CD4-positive, alpha-beta T cell (primary cell): Measurements from ENCODE around the gene MBNL1. TPM values are rescaled to one million over a fixed set of nuclear protein-coding genes. Genes with fewer than 3 reads are reported as not detected.

ENCODE experiments used
- ATAC-seq: fragments of 200-7000 bp; cut with Tn5 transposase; one replicate; pipeline ENCODE4 v1.10.0; 2022; ENCODE audit warnings: mild to moderate bottlenecking; ENCODE audit not compliant: poor library complexity
- CTCF ChIA-PET: fragments of 350-600 bp; sonication (Branson Sonifier 250); formaldehyde crosslinking; loops from one replicate; lab custom pipeline; 2021; ENCODE audit warnings: antibody characterized with exemption, inconsistent platforms; lab: Charles Lee
- POLR2A ChIA-PET: fragments of 350-600 bp; sonication (Branson Sonifier 250); formaldehyde crosslinking; loops from one replicate; lab custom pipeline; 2021; ENCODE audit warnings: antibody characterized with exemption, inconsistent platforms; lab: Charles Lee
- DNase-seq, 14 experiments: peaks; one replicate each; pipeline ENCODE4 v3.0.0-alpha.2; 2013 to 2020; ENCODE audit warnings: mixed read lengths in 2 of 14
- H3K27ac ChIP-seq, 2 donors: one replicate each; pipeline versions ENCODE4 v1.5.1 to v1.7.0; 2013; ENCODE audit warnings: low read length in 2 of 2, low read depth in 1 of 2, mild to moderate bottlenecking in 1 of 2
- H3K27me3 ChIP-seq, 2 experiments: 1 replicate in 1 of 2; 2 replicates in 1 of 2; pipeline versions ENCODE4 v1.6.1 to v1.7.0; 2013; ENCODE audit warnings: low read length in 2 of 2, control low read depth in 1 of 2, mild to moderate bottlenecking in 1 of 2, moderate library complexity in 1 of 2; ENCODE audit not compliant: insufficient read depth in 2 of 2, control insufficient read depth in 1 of 2
- H3K36me3 ChIP-seq: one replicate; pipeline ENCODE4 v1.6.1; 2013; ENCODE audit warnings: low read length, control low read depth; ENCODE audit not compliant: insufficient read depth
- H3K4me1 ChIP-seq: one replicate; pipeline ENCODE4 v1.6.1; 2013; ENCODE audit warnings: low read length, control low read depth; ENCODE audit not compliant: insufficient read depth
- H3K4me3 ChIP-seq: one replicate; pipeline ENCODE4 v1.5.1; 2013; ENCODE audit warnings: mild to moderate bottlenecking, low read length, moderate library complexity
- H3K9me3 ChIP-seq, 2 experiments: 1 replicate in 1 of 2; 2 replicates in 1 of 2; pipeline versions ENCODE4 v1.6.1 to v1.7.0; 2013; ENCODE audit warnings: low read length in 2 of 2, mild to moderate bottlenecking in 2 of 2, control low read depth in 1 of 2, moderate library complexity in 1 of 2; ENCODE audit not compliant: control insufficient read depth in 1 of 2, insufficient read depth in 1 of 2
- H3K27ac Mint-ChIP-seq: one replicate; pipeline ENCODE4 v1.8.0; 2020; ENCODE audit warnings: mixed read lengths
- H3K27me3 Mint-ChIP-seq: one replicate; pipeline ENCODE4 v1.8.0; 2021; ENCODE audit warnings: mixed read lengths
- H3K36me3 Mint-ChIP-seq: one replicate; pipeline ENCODE4 v1.8.0; 2021; ENCODE audit warnings: low read depth, mixed read lengths
- H3K4me1 Mint-ChIP-seq: one replicate; pipeline ENCODE4 v1.8.0; 2021; ENCODE audit warnings: low read depth, mixed read lengths
- H3K4me3 Mint-ChIP-seq: one replicate; pipeline ENCODE4 v1.8.0; 2020; ENCODE audit warnings: mild to moderate bottlenecking, mixed read lengths
- H3K9me3 Mint-ChIP-seq: one replicate; pipeline ENCODE4 v1.8.0; 2020; ENCODE audit warnings: mixed read lengths
- CTCF ChIP-seq: fragments of 200-600 bp; IDR thresholded peaks from one replicate; pipeline ENCODE4 v1.8.0; 2022; ENCODE audit warnings: antibody characterized with exemption, mild to moderate bottlenecking
- intact Hi-C, 2 experiments: fragments of 100-400 bp; cut with DNase I in 1 of 2; cut with micrococcal nuclease in 1 of 2; formaldehyde crosslinking; loops; one replicate each; pipeline versions ENCODE4 v1.15.1 to v1.9.0; 2023 to 2025; cut with DNase I, micrococcal nuclease
- total RNA-seq, 174 experiments: library from RNA in 2 of 174; stranded (reverse) in 2 of 174; gene quantifications; one replicate each; pipeline ENCODE4 v1.2.3 and lab custom pipeline; 2021 to 2026

The MBNL1 gene
- total RNA-seq, 2 experiments from 2014 or later: 551 to 561 TPM

- no peak for TF ChIP-seq CTCF
- ChIA-PET CTCF (interaction anchor here (1.0 to 3.4 kb wide), 10 partner anchors 10 to 60 kb away, joined by 3 to 16 read pairs (median 6); partner anchors contain the start of gene MBNL1), POLR2A (interaction anchor here (0.8 to 12.7 kb wide), 20 partner anchors 10 to 177 kb away, joined by 3 to 294 read pairs (median 7); partner anchors contain the start of gene MBNL1)
- Histone ChIP-seq H3K27ac (peak overlapping the region; percentile 68 to 76), H3K27me3 (no peaks in the 10 kb centered on the region), H3K9me3 (no peaks in the 10 kb centered on the region), H3K36me3 (no peaks in the 10 kb centered on the region), H3K4me3 (peak overlapping the region; percentile 58), H3K4me1 (peaks cover 16% of the 10 kb centered on the region)
- Mint-ChIP-seq H3K4me1 (peaks cover 71% of the 10 kb centered on the region), H3K36me3 (peaks cover 25% of the 10 kb centered on the region), H3K27me3 (no peaks in the 10 kb centered on the region), H3K9me3 (no peaks in the 10 kb centered on the region), H3K4me3 (peak overlapping the region; percentile 92), H3K27ac (peak overlapping the region; percentile 79)
- ATAC-seq (peak; percentile 63), DNase-seq (peak in 4 of 14 experiments; percentile 34 to 82 (median 65))
- intact Hi-C loops: loop anchor here in 1 of 2 experiments (1.0 to 2.0 kb wide), 2 partner anchors 14 to 21 kb away; no protein-coding TSS in a partner anchor
Observed at GRCh38 chr3:152243301-152243711, 25.4 kb upstream of the MBNL1 start.

GRCh38 chr3:152243721-152244516 lies 24.8 kb upstream of the MBNL1 start:
- H3K9me3 Mint-ChIP-seq: no peaks in the 10 kb centered on the region
- H3K27me3 Mint-ChIP-seq: no peaks in the 10 kb centered on the region
- peaks cover 67% of the 10 kb centered on the region for H3K4me1 Mint-ChIP-seq
- DNase-seq (peak in 6 of 14 experiments; percentile 25 to 64 (median 52)), ATAC-seq (peak; percentile 53)
- H3K4me1 ChIP-seq: peaks cover 16% of the 10 kb centered on the region
- peak overlapping the region; percentile 58 for H3K4me3 ChIP-seq
- H3K27ac ChIP-seq: peak overlapping the region; percentile 68 to 76
- H3K36me3 Mint-ChIP-seq: peaks cover 25% of the 10 kb centered on the region
- H3K27ac Mint-ChIP-seq: peak overlapping the region; percentile 79
- H3K36me3 ChIP-seq: no peaks in the 10 kb centered on the region
- TF ChIP-seq CTCF: no peak
- intact Hi-C loops: loop anchor here in 1 of 2 experiments (1.0 to 2.0 kb wide), 4 partner anchors 13 to 51 kb away; no protein-coding TSS in a partner anchor
- no peaks in the 10 kb centered on the region for H3K27me3 ChIP-seq
- no peaks in the 10 kb centered on the region for H3K9me3 ChIP-seq
- POLR2A ChIA-PET: interaction anchor here (0.6 to 12.7 kb wide), 23 partner anchors 10 to 177 kb away, joined by 3 to 294 read pairs (median 7); partner anchors contain the start of gene MBNL1
- CTCF ChIA-PET: interaction anchor here (1.0 to 3.4 kb wide), 11 partner anchors 10 to 60 kb away, joined by 3 to 16 read pairs (median 7); partner anchors contain the start of gene MBNL1
- peak overlapping the region; percentile 92 for H3K4me3 Mint-ChIP-seq

- H3K27me3 ChIP-seq: no peaks in the 10 kb centered on the region
Observed at GRCh38 chr3:152244517-152244888, 24.2 kb upstream of the MBNL1 start.

More at GRCh38 chr3:152244517-152244888, 24.2 kb upstream of the MBNL1 start:
- Mint-ChIP-seq H3K27me3 (no peaks in the 10 kb centered on the region), H3K27ac (peak overlapping the region; percentile 79), H3K4me1 (peaks cover 66% of the 10 kb centered on the region), H3K9me3 (no peaks in the 10 kb centered on the region), H3K36me3 (peaks cover 25% of the 10 kb centered on the region), H3K4me3 (peak overlapping the region; percentile 92)
- intact Hi-C loops: loop anchor here in 1 of 2 experiments (2.0 kb wide), 2 partner anchors 44 to 52 kb away; no protein-coding TSS in a partner anchor
- DNase-seq (no peak), ATAC-seq (no peak)
- H3K36me3 ChIP-seq: no peaks in the 10 kb centered on the region
- ChIA-PET CTCF (interaction anchor here (1.1 to 3.4 kb wide), 9 partner anchors 10 to 61 kb away, joined by 4 to 16 read pairs (median 7); partner anchors contain the start of gene MBNL1), POLR2A (interaction anchor here (0.6 to 12.7 kb wide), 19 partner anchors 11 to 60 kb away, joined by 3 to 294 read pairs (median 9); partner anchors contain the start of gene MBNL1)
- no peak for TF ChIP-seq CTCF
- no peaks in the 10 kb centered on the region for H3K9me3 ChIP-seq
- peak overlapping the region; percentile 58 for H3K4me3 ChIP-seq
- peak overlapping the region; percentile 16 to 76 for H3K27ac ChIP-seq
- H3K4me1 ChIP-seq: peaks cover 16% of the 10 kb centered on the region
